CD4-positive, alpha-beta T cell treated with Interleukin-6 at 100 ng/mL for 8 hours (primary cell): ENCODE measurements around the gene CELF4.

ENCODE experiments used
- DNase-seq: peaks from one replicate; pipeline ENCODE4 v3.0.0-alpha.2; 2020; ENCODE audit warnings: mixed read lengths, low spot score

CELF4 gene

DNA sequence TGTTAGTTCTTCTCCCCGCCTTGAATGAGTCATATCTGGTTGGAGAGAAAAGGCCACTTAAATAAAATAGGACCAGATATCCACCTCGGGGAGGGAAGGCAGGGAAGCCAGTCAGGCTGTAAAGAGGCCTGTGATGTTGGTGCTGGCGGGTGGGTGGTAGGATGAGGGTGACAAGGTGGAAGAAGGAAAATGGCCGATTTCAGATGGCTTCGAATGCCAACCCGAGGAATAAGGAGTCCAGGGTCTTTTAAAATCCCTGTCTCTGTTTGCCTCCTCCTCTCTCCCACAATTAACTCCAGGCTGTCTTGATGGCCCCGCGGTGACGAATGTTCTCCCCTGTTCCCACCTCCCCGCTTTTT lies 41.5 kb downstream of the CELF4 start:
- no peak for DNase-seq

- no peak for DNase-seq
Observed at GRCh38 chr18:37521510-37522465, 43.8 kb downstream of the CELF4 start.

- no peak for DNase-seq
Observed at GRCh38 chr18:37520508-37520907, 45.1 kb downstream of the CELF4 start.

- DNase-seq, result no peak
Observed at GRCh38 chr18:37519510-37520135, 46.0 kb downstream of the CELF4 start.

DNA sequence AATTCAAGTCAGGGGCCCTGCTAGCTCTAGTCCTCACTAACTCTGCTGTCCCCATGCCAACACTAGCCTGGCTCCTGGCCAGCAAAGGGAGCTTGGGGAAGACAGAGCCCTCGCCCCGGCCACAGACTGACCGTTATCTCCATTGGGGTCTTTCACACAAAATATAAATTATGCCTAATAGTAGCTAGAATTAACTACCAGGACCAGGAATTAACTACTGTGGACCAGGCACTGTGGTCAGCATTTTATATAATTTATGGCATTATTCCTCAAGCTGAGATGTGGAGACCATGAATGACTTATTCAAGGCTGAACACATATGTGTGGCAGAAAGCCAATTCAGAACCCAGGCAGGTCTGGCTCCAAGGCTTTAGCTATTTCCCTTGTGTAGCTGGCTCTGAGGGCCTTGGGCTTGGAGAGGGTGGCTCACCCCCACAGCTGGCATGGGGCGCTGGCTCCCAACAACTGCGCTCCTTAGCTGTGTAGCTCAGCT lies 49.2 kb downstream of the CELF4 start:
- DNase-seq, result no peak

- DNase-seq, result no peak
Observed at GRCh38 chr18:37514953-37515352, 50.6 kb downstream of the CELF4 start.

DNA sequence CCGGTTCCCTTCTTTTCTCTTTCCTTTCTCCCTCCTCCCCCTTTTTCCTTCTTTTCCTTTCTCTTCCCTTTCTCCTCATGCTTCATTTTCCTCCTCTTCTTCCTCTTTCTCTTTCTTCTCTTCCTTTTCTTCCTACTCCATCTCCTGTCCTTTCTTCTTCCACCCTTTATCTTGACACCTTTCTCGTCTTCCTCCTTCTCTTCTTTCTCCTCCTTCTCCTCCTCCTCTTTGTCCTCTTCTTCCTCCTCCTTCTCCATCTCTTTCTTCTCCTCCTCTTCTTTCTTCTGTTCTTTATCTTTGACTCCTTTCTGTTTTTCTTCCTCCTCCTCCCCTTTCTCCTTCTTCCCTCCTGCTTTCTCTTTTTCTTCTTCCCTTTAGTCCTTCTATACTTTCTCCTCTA lies 53.2 kb downstream of the CELF4 start:
- DNase-seq, result no peak

- no peak for DNase-seq
Observed at GRCh38 chr18:37511721-37512298, 53.8 kb downstream of the CELF4 start.

GRCh38 chr18:37509600-37509999 lies 56.0 kb downstream of the CELF4 start:
- DNase-seq, result no peak

DNA sequence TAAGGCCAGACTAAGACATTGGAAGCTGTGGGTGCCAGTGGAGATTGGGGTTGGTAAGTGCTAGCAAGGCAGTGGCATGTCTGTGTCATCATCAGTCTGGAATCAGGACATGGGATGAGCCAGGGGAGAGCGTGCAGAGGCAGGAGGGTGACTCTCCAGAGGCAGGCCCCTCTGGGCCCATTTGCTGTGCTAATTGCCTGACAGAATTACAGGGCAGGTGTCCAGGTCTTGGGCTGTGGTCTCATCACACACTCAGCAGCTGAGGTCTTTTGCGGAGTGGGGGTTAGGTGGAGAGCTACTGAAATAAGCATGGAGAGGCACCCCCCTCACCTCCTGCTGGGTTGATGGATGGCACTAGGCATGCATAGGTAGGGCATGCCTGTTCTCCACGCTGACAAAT lies 57.4 kb downstream of the CELF4 start:
- no peak for DNase-seq

DNA sequence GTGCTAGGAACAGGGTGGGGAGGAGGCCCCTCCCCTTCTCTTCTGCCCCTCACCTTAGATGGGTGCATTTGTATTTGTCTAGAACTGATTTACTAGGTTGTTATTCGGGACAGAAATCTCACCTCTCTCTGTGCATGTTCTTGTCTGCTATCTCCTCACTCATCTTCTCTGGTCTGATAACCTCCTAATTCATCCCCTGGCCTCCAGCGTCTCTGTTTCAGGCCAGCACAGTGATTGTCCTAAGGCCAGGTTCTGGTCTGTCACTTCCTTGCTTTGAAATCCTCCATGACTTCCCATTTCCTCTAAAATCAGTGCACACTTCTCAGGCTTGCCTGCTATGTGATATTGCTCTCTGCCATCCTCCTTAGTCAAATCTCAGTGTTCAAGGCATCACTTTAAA lies 58.4 kb downstream of the CELF4 start:
- DNase-seq, result no peak

- DNase-seq, result no peak
Observed at GRCh38 chr18:37506001-37506400, 59.6 kb downstream of the CELF4 start.

- DNase-seq, result no peak
Observed at GRCh38 chr18:37505321-37505720, 60.3 kb downstream of the CELF4 start.

DNA sequence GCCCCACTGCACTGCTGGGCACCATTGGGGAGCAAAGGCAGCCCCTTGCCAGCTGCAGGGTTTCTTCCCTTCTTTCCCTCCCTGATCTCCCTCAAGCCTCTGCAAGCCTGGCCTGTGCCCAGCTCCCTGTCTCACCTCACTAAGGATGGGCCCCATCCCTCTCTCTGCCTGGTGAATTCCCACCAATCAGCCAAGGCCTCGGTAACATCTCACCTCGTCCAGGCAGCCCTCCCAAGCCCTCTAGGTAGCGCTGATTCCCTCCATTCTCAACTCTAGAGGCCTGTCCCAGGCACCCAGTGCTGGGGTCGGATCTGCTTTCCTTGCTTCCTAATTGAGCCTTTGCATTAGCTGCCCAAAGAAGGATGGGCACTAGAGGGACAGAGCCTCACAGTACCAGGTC lies 63.0 kb downstream of the CELF4 start:
- DNase-seq, result no peak

GRCh38 chr18:37502036-37502435 lies 63.6 kb downstream of the CELF4 start:
- DNase-seq, result no peak

- no peak for DNase-seq
Observed at GRCh38 chr18:37501136-37501535, 64.5 kb downstream of the CELF4 start.

GRCh38 chr18:37499913-37500312 lies 65.7 kb downstream of the CELF4 start:
- DNase-seq, result no peak

DNA sequence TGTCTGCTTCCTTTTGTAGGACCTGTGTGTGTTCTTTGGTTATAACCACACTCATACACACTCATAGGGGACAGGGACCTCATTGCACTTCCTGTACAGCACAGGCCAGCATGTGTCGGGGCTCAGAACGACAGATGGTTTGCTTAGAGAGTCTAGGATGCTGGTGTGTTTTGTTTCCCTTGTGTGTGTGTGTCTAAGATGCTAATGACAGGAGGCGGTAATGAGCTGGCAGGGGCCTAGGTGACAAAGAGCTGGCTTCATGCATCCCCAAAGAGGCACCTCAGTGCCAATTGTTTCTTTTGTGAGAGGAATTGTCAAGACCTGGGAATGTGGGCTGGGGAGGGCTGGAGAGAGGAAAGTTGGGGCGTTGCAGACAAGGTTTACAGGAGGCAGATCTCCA lies 66.6 kb downstream of the CELF4 start:
- no peak for DNase-seq

- DNase-seq, result no peak
Observed at GRCh38 chr18:37497853-37498518, 67.6 kb downstream of the CELF4 start.

DNA sequence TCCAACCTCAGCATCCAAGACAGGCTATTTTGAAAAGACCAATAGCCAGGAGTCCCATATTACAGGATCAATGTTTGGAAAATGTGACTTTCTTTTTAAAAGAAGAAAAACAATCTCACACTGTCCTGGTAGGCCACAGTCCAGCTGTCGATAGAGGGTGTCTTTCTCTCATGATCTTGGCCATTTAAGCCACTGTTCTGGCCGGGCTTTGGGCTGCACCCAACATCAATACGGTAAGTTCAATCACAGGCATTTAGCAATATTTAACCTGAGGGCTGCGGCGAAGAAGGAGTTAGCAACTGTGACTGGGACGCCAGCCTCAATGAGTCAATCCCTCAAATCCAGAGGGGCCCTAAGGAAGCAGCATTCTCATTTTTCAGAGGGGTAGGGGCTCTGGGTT lies 69.0 kb downstream of the CELF4 start:
- no peak for DNase-seq

GRCh38 chr18:37495354-37495753 lies 70.2 kb downstream of the CELF4 start:
- DNase-seq, result no peak

GRCh38 chr18:37494406-37494805 lies 71.2 kb downstream of the CELF4 start:
- no peak for DNase-seq
